GM12801 (cell line): ENCODE results near the gene CXorf66.

ENCODE experiments used
- CTCF ChIP-seq: IDR thresholded peaks from one replicate; pipeline ENCODE4 v1.5.1; 2011; ENCODE audit warnings: control low read depth; ENCODE audit not compliant: insufficient read length; ENCODE audit errors: extremely low read depth

CXorf66 gene, protein sequence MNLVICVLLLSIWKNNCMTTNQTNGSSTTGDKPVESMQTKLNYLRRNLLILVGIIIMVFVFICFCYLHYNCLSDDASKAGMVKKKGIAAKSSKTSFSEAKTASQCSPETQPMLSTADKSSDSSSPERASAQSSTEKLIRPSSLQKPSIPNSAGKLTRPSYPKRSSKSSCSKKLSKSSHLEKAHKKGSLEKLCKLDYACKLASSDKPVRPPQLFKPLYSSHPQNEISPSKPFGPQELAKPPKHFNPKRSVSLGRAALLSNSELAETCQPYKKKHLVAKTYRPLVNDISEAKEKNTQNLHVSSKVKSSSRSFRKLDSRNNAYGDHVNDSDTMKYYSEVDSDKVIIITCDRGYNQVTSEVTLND

GRCh38 chrX:139965421-139965820 lies at the start of gene CXorf66:
Gene CXorf66, minus strand, starts transcription at chrX:139965521. Its CDS starts 25 bp downstream, at chrX:139965496.
- no peak for TF ChIP-seq CTCF

- no peak for TF ChIP-seq CTCF
Observed at GRCh38 chrX:139982856-139983255, 17.5 kb upstream of the CXorf66 start.

GRCh38 chrX:139974471-139974870 lies 9.2 kb upstream of the CXorf66 start:
- TF ChIP-seq CTCF, result no peak

GRCh38 chrX:139972629-139973624 lies 7.6 kb upstream of the CXorf66 start:
- TF ChIP-seq CTCF, result no peak

- TF ChIP-seq CTCF, result no peak
Observed at GRCh38 chrX:139972113-139972512, 6.8 kb upstream of the CXorf66 start.

- TF ChIP-seq CTCF, result no peak
Observed at GRCh38 chrX:139971394-139971749, 6.1 kb upstream of the CXorf66 start.

DNA sequence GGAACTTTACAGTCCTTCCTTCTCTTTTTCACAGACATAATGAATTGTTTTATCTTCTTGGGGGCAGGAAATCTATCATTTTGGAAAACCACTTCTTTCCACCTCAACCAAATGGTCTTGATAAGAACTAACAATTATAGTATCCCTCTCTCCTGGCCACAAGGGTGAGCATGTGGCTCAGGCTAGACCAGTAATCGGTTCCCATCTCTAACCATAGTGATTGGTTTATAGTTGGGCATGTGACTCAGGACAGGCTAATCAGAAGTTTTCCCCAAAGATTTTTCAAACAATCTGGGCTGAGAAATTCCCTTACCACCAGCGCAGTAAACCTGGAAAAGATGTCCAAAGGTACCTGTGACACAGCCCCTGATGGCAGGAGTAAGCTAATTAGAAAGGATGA lies 4.0 kb upstream of the CXorf66 start:
- TF ChIP-seq CTCF, result no peak
